Mesendoderm (in vitro differentiated cells): Measurements from ENCODE around the gene NHERF1. TPM values are rescaled to one million over a fixed set of nuclear protein-coding genes. Genes with fewer than 3 reads are reported as not detected.

Experiments used
- DNase-seq: peaks from one replicate; pipeline ENCODE4 v3.0.0; 2013
- H2AK5ac ChIP-seq: 2 replicates; pipeline ENCODE4 v1.6.1; 2013; ENCODE audit warnings: low read length, inconsistent platforms
- H2BK120ac ChIP-seq: 2 replicates; pipeline ENCODE4 v1.6.1; 2013; ENCODE audit warnings: low read depth, mild to moderate bottlenecking, low read length, moderate library complexity, mixed read lengths
- H2BK15ac ChIP-seq: replicated peaks from 2 replicates; pipeline ENCODE4 v1.6.1; 2013; ENCODE audit warnings: low read depth, mild to moderate bottlenecking, moderate library complexity
- H2BK5ac ChIP-seq: 2 replicates; pipeline ENCODE4 v1.6.1; 2013; ENCODE audit warnings: low read length, inconsistent platforms
- H3K18ac ChIP-seq: 2 replicates; pipeline ENCODE4 v1.6.1; 2013; ENCODE audit warnings: mild to moderate bottlenecking, low read length, mixed read lengths
- H3K23ac ChIP-seq: one replicate; pipeline ENCODE4 v1.6.1; 2013; ENCODE audit warnings: low read length
- H3K27ac ChIP-seq: 2 replicates; pipeline ENCODE4 v1.5.1; 2013; ENCODE audit warnings: low read depth, mild to moderate bottlenecking, inconsistent platforms, low read length, moderate library complexity
- H3K27me3 ChIP-seq: 2 replicates; pipeline ENCODE4 v1.6.1; 2013; ENCODE audit warnings: low read length, control low read depth, mild to moderate bottlenecking, inconsistent platforms; ENCODE audit not compliant: insufficient read depth, poor library complexity
- H3K36me3 ChIP-seq: 2 replicates; pipeline ENCODE4 v1.6.1; 2013; ENCODE audit warnings: low read length, inconsistent platforms; ENCODE audit not compliant: control insufficient read depth, insufficient read depth
- H3K4ac ChIP-seq: one replicate; pipeline ENCODE4 v1.6.1; 2013; ENCODE audit warnings: low read depth, mild to moderate bottlenecking, low read length, moderate library complexity
- H3K4me1 ChIP-seq: 2 replicates; pipeline ENCODE4 v1.6.1; 2013; ENCODE audit warnings: low read depth, low read length, inconsistent platforms; ENCODE audit not compliant: control insufficient read depth
- H3K4me2 ChIP-seq: 2 replicates; pipeline ENCODE4 v1.6.1; 2013; ENCODE audit warnings: low read length
- H3K4me3 ChIP-seq: 2 replicates; pipeline ENCODE4 v1.5.1; 2013; ENCODE audit warnings: mild to moderate bottlenecking, low read length
- H3K56ac ChIP-seq: one replicate; pipeline ENCODE4 v1.6.1; 2013; ENCODE audit warnings: low read length
- H3K79me1 ChIP-seq: 2 replicates; pipeline ENCODE4 v1.6.1; 2013; ENCODE audit warnings: low read length, inconsistent platforms
- H3K79me2 ChIP-seq: 2 replicates; pipeline ENCODE4 v1.6.1; 2013; ENCODE audit warnings: mild to moderate bottlenecking, low read length; ENCODE audit not compliant: control insufficient read depth, insufficient read depth
- H3K9ac ChIP-seq: 2 replicates; pipeline ENCODE4 v1.6.1; 2013; ENCODE audit warnings: low read length, inconsistent platforms
- H4K5ac ChIP-seq: one replicate; pipeline ENCODE4 v1.6.1; 2013; ENCODE audit warnings: low read length
- H4K8ac ChIP-seq: one replicate; pipeline ENCODE4 v1.6.1; 2013; ENCODE audit warnings: low read depth, mild to moderate bottlenecking, control low read depth, low read length, moderate library complexity
- WGBS: extraction: QIAGEN DNeasy Blood & Tissue Kit; methylation state at CpG from one replicate; pipeline ENCODE4 v1.1.7; 2013; ENCODE audit warnings: low lambda C conversion rate, missing lambda C conversion rate; ENCODE audit not compliant: insufficient coverage; ENCODE audit errors: extremely low coverage; 5-methylcytosine and 5-hydroxymethylcytosine counted together
- polyA plus RNA-seq, 2 experiments: library from polyadenylated mRNA; stranded (reverse); fragments of 200-250 nt; gene quantifications; one replicate each; pipeline ENCODE4 v1.2.3, GENCODE V29; 2013

Gene NHERF1
- polyA plus RNA-seq (2013, experiment 1 of 2): 141 TPM
- polyA plus RNA-seq (2013, experiment 2 of 2): 147 TPM

DNA sequence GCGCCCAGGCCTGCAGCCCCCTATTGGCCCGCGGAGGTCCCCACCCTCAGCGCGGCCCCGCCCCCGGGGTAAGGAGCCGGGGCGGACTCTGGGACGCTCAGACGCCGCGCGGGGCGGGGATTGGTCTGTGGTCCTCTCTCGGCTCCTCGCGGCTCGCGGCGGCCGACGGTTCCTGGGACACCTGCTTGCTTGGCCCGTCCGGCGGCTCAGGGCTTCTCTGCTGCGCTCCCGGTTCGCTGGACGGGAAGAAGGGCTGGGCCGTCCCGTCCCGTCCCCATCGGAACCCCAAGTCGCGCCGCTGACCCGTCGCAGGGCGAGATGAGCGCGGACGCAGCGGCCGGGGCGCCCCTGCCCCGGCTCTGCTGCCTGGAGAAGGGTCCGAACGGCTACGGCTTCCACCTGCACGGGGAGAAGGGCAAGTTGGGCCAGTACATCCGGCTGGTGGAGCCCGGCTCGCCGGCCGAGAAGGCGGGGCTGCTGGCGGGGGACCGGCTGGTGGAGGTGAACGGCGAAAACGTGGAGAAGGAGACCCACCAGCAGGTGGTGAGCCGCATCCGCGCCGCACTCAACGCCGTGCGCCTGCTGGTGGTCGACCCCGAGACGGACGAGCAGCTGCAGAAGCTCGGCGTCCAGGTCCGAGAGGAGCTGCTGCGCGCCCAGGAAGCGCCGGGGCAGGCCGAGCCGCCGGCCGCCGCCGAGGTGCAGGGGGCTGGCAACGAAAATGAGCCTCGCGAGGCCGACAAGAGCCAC lies at the start of gene NHERF1:
NHERF1 (plus strand) TSS at position 100 of the 750 bp plus-strand sequence; CDS start at position 319, 219 bp downstream.
- Histone ChIP-seq H3K27ac (peak within 1 kb of the TSS; percentile 66), H3K4me1 (peaks cover 36% of the 10 kb centered on the region), H3K9ac (peak within 1 kb of the TSS; percentile 94), H2BK120ac (peak within 1 kb of the TSS; percentile 75), H3K23ac (peak within 1 kb of the TSS; percentile 81), H3K79me1 (peaks cover 21% of the 10 kb centered on the region), H3K4me3 (peak within 1 kb of the TSS; percentile 87), H3K36me3 (no peaks in the 10 kb centered on the region), H2AK5ac (no peak within 1 kb of the TSS), H3K56ac (peak within 1 kb of the TSS; percentile 96), H3K79me2 (peaks cover 46% of the 10 kb centered on the region), H4K5ac (no peak within 1 kb of the TSS), H2BK5ac (peak within 1 kb of the TSS; percentile 72), H3K4me2 (peak within 1 kb of the TSS; percentile 95), H3K27me3 (no peaks in the 10 kb centered on the region), H2BK15ac (no peak within 1 kb of the TSS), H3K4ac (peak within 1 kb of the TSS; percentile 45), H4K8ac (no peak within 1 kb of the TSS), H3K18ac (peak within 1 kb of the TSS; percentile 86)
- no CpG with 5 or more reads among the region's 90 CpGs for WGBS
- peak; percentile 96 for DNase-seq

GRCh38 chr17:74699236-74699635 lies 49.2 kb upstream of the NHERF1 start:
- H3K23ac ChIP-seq: no peak overlapping the region
- no peaks in the 10 kb centered on the region for H3K4me1 ChIP-seq
- H3K27me3 ChIP-seq: no peaks in the 10 kb centered on the region
- WGBS: no CpG with 5 or more reads among the region's 9 CpGs
- H3K79me2 ChIP-seq: no peaks in the 10 kb centered on the region
- no peak overlapping the region for H3K4me3 ChIP-seq
- no peak overlapping the region for H2BK120ac ChIP-seq
- H3K4ac ChIP-seq: no peak overlapping the region
- no peak overlapping the region for H3K56ac ChIP-seq
- H3K27ac ChIP-seq: no peak overlapping the region
- H3K18ac ChIP-seq: no peak overlapping the region
- H3K4me2 ChIP-seq: no peak overlapping the region
- H4K5ac ChIP-seq: no peak overlapping the region
- H3K79me1 ChIP-seq: no peaks in the 10 kb centered on the region
- H3K36me3 ChIP-seq: no peaks in the 10 kb centered on the region
- DNase-seq: no peak
- H2BK5ac ChIP-seq: no peak overlapping the region
- H2AK5ac ChIP-seq: no peak overlapping the region
- H3K9ac ChIP-seq: no peak overlapping the region
- no peak overlapping the region for H4K8ac ChIP-seq
- H2BK15ac ChIP-seq: no peak overlapping the region

DNA sequence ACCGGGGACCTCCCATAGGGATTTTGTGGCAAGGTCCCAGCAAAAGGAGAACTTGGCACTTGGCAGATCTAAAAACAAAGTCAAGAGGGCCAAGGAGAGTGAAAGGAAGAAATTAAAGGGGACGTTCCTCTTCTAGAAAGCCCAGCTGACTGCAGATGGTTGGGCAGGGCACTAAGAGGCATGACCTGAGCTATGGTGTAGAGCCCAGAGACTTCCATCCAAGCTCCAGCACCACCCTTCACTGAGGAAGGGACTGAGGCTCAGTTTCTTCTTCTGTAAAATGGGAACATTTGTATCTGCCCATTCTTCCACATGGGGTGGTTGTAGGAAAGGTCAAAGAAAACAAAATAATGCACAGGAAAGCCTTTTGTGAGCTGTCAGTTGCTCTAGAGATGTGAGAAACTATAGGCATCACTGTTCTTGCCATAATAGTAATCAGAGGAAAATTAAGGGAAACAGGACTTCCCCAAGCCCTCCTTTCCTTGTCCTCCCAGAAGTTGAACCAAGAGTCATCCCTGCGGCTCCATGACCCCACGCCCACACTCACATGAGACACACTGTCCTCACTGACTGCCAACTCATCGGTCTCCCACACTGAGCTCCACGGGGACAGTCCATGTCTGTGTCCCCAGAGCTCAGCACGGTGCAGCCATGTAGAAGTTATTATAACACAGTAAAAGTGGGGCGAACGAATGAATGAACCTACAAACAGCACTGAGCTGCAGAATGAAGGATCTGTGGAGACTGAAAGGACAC lies 46.1 kb upstream of the NHERF1 start:
- H3K27me3 ChIP-seq: no peaks in the 10 kb centered on the region
- H4K5ac ChIP-seq: no peak overlapping the region
- H3K56ac ChIP-seq: no peak overlapping the region
- no peak overlapping the region for H3K4me3 ChIP-seq
- no peak overlapping the region for H4K8ac ChIP-seq
- no peak overlapping the region for H2BK5ac ChIP-seq
- DNase-seq: no peak
- H3K4ac ChIP-seq: no peak overlapping the region
- H3K4me2 ChIP-seq: no peak overlapping the region
- WGBS: no CpG with 5 or more reads among the region's 9 CpGs
- no peaks in the 10 kb centered on the region for H3K79me2 ChIP-seq
- no peaks in the 10 kb centered on the region for H3K4me1 ChIP-seq
- H3K79me1 ChIP-seq: no peaks in the 10 kb centered on the region
- no peak overlapping the region for H2AK5ac ChIP-seq
- H3K23ac ChIP-seq: no peak overlapping the region
- no peaks in the 10 kb centered on the region for H3K36me3 ChIP-seq
- H3K18ac ChIP-seq: no peak overlapping the region
- no peak overlapping the region for H3K27ac ChIP-seq
- H3K9ac ChIP-seq: no peak overlapping the region
- no peak overlapping the region for H2BK15ac ChIP-seq
- H2BK120ac ChIP-seq: no peak overlapping the region

DNA sequence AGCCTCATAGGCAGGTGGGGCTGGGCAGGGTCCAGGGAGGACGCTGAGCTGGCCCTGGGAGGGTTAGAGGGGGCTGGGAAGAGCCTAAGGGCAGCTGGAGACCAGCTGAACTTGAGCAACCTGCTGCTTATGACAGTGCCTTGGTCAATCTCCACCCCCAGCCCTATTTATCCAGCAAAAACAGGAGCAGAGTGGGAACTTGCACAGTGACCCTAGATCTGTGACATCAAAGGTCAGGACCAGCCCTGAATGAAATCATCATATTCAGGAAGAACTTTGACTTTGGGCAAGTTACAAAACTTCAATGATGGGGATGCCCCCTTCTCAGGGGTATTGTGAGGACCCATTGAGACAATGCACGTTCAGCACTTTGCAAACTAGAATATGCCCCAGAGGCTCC lies 45.1 kb upstream of the NHERF1 start:
- no CpG with 5 or more reads among the region's 2 CpGs for WGBS
- H4K8ac ChIP-seq: no peak overlapping the region

DNA sequence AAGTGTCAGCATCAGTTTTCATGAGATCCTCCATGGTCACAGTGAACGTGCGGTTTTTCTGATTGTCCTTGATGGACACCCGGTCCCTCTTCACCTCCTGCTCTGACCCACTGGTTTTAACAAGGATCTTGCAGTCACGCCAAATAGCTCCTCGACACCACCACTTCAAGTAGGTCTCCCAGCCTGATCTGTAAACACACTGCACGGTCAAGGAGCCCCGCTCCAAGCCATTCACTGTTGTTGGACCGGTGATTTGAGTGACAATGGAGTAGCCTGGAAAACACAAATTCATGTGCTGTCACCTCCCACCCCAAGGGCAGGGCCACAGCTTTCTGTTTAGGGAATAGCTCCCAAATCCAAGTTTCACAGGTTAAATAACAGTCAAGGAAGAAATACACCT lies 43.9 kb upstream of the NHERF1 start:
- H3K36me3 ChIP-seq: no peaks in the 10 kb centered on the region
- no peak overlapping the region for H3K27ac ChIP-seq
- H3K23ac ChIP-seq: no peak overlapping the region
- H2BK5ac ChIP-seq: no peak overlapping the region
- H3K4me3 ChIP-seq: no peak overlapping the region
- no peaks in the 10 kb centered on the region for H3K79me2 ChIP-seq
- H4K5ac ChIP-seq: no peak overlapping the region
- H3K4ac ChIP-seq: no peak overlapping the region
- no peaks in the 10 kb centered on the region for H3K4me1 ChIP-seq
- H3K4me2 ChIP-seq: no peak overlapping the region
- H2BK120ac ChIP-seq: no peak overlapping the region
- no peak overlapping the region for H3K18ac ChIP-seq
- H3K27me3 ChIP-seq: no peaks in the 10 kb centered on the region
- H3K9ac ChIP-seq: no peak overlapping the region
- H4K8ac ChIP-seq: no peak overlapping the region
- no peak for DNase-seq
- WGBS: no CpG with 5 or more reads among the region's 8 CpGs
- no peak overlapping the region for H2BK15ac ChIP-seq
- H2AK5ac ChIP-seq: no peak overlapping the region
- H3K79me1 ChIP-seq: no peaks in the 10 kb centered on the region
- no peak overlapping the region for H3K56ac ChIP-seq

More for the DNA sequence above, 45.1 kb upstream of the NHERF1 start:
- Histone ChIP-seq H3K79me2 (no peaks in the 10 kb centered on the region), H3K4me3 (no peak overlapping the region), H2BK5ac (no peak overlapping the region), H3K36me3 (no peaks in the 10 kb centered on the region), H3K79me1 (no peaks in the 10 kb centered on the region), H3K56ac (no peak overlapping the region), H4K5ac (no peak overlapping the region), H3K18ac (no peak overlapping the region), H2AK5ac (no peak overlapping the region), H3K9ac (no peak overlapping the region), H3K4me2 (no peak overlapping the region), H3K4ac (no peak overlapping the region), H3K23ac (no peak overlapping the region), H2BK120ac (no peak overlapping the region), H2BK15ac (no peak overlapping the region), H3K27ac (no peak overlapping the region), H3K4me1 (no peaks in the 10 kb centered on the region), H3K27me3 (no peaks in the 10 kb centered on the region)
- DNase-seq: no peak
